Trophoblast cell (in vitro differentiated cells and primary cell): ENCODE measurements around the gene AMMECR1.

Experiments
- DNase-seq, 2 donors: peaks; one replicate each; pipeline ENCODE4 v3.0.0-alpha.2; 2016
- H2AFZ ChIP-seq: 2 replicates; pipeline ENCODE4 v1.6.1; 2013; ENCODE audit warnings: low read length, moderate library complexity, mild to moderate bottlenecking; ENCODE audit not compliant: insufficient read depth, poor library complexity
- H2AK5ac ChIP-seq: 2 replicates; pipeline ENCODE4 v1.6.1; 2013; ENCODE audit warnings: mild to moderate bottlenecking, low read length
- H2BK120ac ChIP-seq: 2 replicates; pipeline ENCODE4 v1.6.1; 2013; ENCODE audit warnings: low read length, mild to moderate bottlenecking, moderate library complexity; ENCODE audit not compliant: insufficient read depth, poor library complexity
- H2BK12ac ChIP-seq: 2 replicates; pipeline ENCODE4 v1.6.1; 2013; ENCODE audit warnings: mild to moderate bottlenecking, low read length, moderate library complexity
- H2BK5ac ChIP-seq: 2 replicates; pipeline ENCODE4 v1.6.1; 2013; ENCODE audit warnings: low read length, low read depth, moderate library complexity, mild to moderate bottlenecking; ENCODE audit not compliant: poor library complexity
- H3K14ac ChIP-seq: 2 replicates; pipeline ENCODE4 v1.6.1; 2013; ENCODE audit warnings: mild to moderate bottlenecking, low read length
- H3K18ac ChIP-seq: 2 replicates; pipeline ENCODE4 v1.6.1; 2013; ENCODE audit warnings: mild to moderate bottlenecking, low read length
- H3K23ac ChIP-seq: 2 replicates; pipeline ENCODE4 v1.6.1; 2013; ENCODE audit warnings: low read length
- H3K27ac ChIP-seq: 2 replicates; pipeline ENCODE4 v1.5.1; 2013; ENCODE audit warnings: low read depth, mild to moderate bottlenecking, inconsistent platforms, low read length, moderate library complexity
- H3K27me3 ChIP-seq: 2 replicates; pipeline ENCODE4 v1.6.1; 2013; ENCODE audit warnings: inconsistent platforms, mild to moderate bottlenecking, low read length, moderate library complexity; ENCODE audit not compliant: insufficient read depth
- H3K36me3 ChIP-seq, 2 experiments: 1 replicate in 1 of 2; 2 replicates in 1 of 2; pipeline ENCODE4 v1.6.1; 2013; ENCODE audit warnings: low read length in 2 of 2, mild to moderate bottlenecking in 2 of 2, moderate library complexity in 1 of 2; ENCODE audit not compliant: insufficient read depth in 2 of 2, control insufficient read depth in 1 of 2
- H3K4ac ChIP-seq: 2 replicates; pipeline ENCODE4 v1.6.1; 2013; ENCODE audit warnings: low read depth, mild to moderate bottlenecking, low read length, moderate library complexity
- H3K4me1 ChIP-seq, 2 experiments: 1 replicate in 1 of 2; 2 replicates in 1 of 2; pipeline ENCODE4 v1.6.1; 2013; ENCODE audit warnings: low read length in 2 of 2, mild to moderate bottlenecking in 2 of 2, moderate library complexity in 1 of 2; ENCODE audit not compliant: insufficient read depth in 2 of 2, control insufficient read depth in 1 of 2
- H3K4me2 ChIP-seq: 2 replicates; pipeline ENCODE4 v1.6.1; 2013; ENCODE audit warnings: inconsistent platforms, mild to moderate bottlenecking, low read length, moderate library complexity
- H3K4me3 ChIP-seq: 2 replicates; pipeline ENCODE4 v1.5.1; 2013; ENCODE audit warnings: mild to moderate bottlenecking, low read depth, low read length, inconsistent platforms
- H3K79me1 ChIP-seq: one replicate; pipeline ENCODE4 v1.6.1; 2013; ENCODE audit warnings: low read length
- H3K79me2 ChIP-seq: 2 replicates; pipeline ENCODE4 v1.6.1; 2013; ENCODE audit warnings: low read length, mild to moderate bottlenecking; ENCODE audit not compliant: control insufficient read depth, insufficient read depth, poor library complexity
- H3K9ac ChIP-seq: 2 replicates; pipeline ENCODE4 v1.6.1; 2013; ENCODE audit warnings: mild to moderate bottlenecking, low read length
- H3K9me3 ChIP-seq: 2 replicates; pipeline ENCODE4 v1.6.1; 2013; ENCODE audit warnings: low read depth, mild to moderate bottlenecking, control low read depth, inconsistent platforms, low read length; ENCODE audit not compliant: insufficient read depth
- H4K12ac ChIP-seq: 2 replicates; pipeline ENCODE4 v1.6.1; 2013; ENCODE audit warnings: low read depth, mild to moderate bottlenecking, low read length, moderate library complexity
- H4K8ac ChIP-seq: 2 replicates; pipeline ENCODE4 v1.6.1; 2013; ENCODE audit warnings: low read depth, mild to moderate bottlenecking, low read length, moderate library complexity
- H4K91ac ChIP-seq: one replicate; pipeline ENCODE4 v1.6.1; 2013; ENCODE audit warnings: low read depth, mild to moderate bottlenecking, low read length, moderate library complexity
- WGBS: extraction: QIAGEN DNeasy Blood & Tissue Kit; methylation state at CpG from one replicate; pipeline ENCODE4 v1.1.7; 2013; ENCODE audit warnings: missing lambda C conversion rate; ENCODE audit not compliant: insufficient read length, insufficient coverage; ENCODE audit errors: extremely low coverage; 5-methylcytosine and 5-hydroxymethylcytosine counted together

AMMECR1 gene

GRCh38 chrX:110153244-110153643 is 164.6 kb downstream of the AMMECR1 start:
- Histone ChIP-seq H3K79me2 (no peaks in the 10 kb centered on the region), H3K18ac (no peak overlapping the region), H3K4me3 (no peak overlapping the region), H3K9me3 (no peaks in the 10 kb centered on the region), H4K8ac (no peak overlapping the region), H3K9ac (no peak overlapping the region), H2AFZ (no peak overlapping the region), H3K14ac (no peak overlapping the region), H2AK5ac (no peak overlapping the region), H3K4me2 (no peak overlapping the region), H2BK12ac (no peak overlapping the region), H2BK120ac (no peak overlapping the region), H3K79me1 (no peaks in the 10 kb centered on the region), H3K27ac (no peak overlapping the region), H3K27me3 (no peaks in the 10 kb centered on the region), H3K36me3 (peaks cover 0 to 1% of the 10 kb centered on the region in 2 experiments), H3K23ac (no peak overlapping the region), H3K4me1 (no peaks in the 10 kb centered on the region), H4K91ac (no peak overlapping the region), H3K4ac (no peak overlapping the region), H4K12ac (no peak overlapping the region), H2BK5ac (no peak overlapping the region)
- WGBS: no CpG with 5 or more reads among the region's 2 CpGs
- DNase-seq: no peak

- Histone ChIP-seq H3K4ac (no peak overlapping the region), H3K4me2 (no peak overlapping the region), H3K9ac (no peak overlapping the region), H3K18ac (no peak overlapping the region), H4K91ac (no peak overlapping the region), H3K79me1 (no peaks in the 10 kb centered on the region), H2AK5ac (no peak overlapping the region), H3K4me3 (no peak overlapping the region), H3K23ac (no peak overlapping the region), H2BK12ac (no peak overlapping the region), H3K79me2 (no peaks in the 10 kb centered on the region), H3K9me3 (no peaks in the 10 kb centered on the region), H2BK120ac (no peak overlapping the region), H2AFZ (no peak overlapping the region), H3K14ac (no peak overlapping the region), H3K27me3 (no peaks in the 10 kb centered on the region), H3K36me3 (peaks cover 1 to 2% of the 10 kb centered on the region in 2 experiments), H2BK5ac (no peak overlapping the region), H4K8ac (no peak overlapping the region), H3K27ac (no peak overlapping the region), H4K12ac (no peak overlapping the region), H3K4me1 (peaks cover 0 to 4% of the 10 kb centered on the region in 2 experiments)
- WGBS: no CpG with 5 or more reads among the region's 2 CpGs
- DNase-seq: peak in 1 of 2 donors; percentile 71
Measured at GRCh38 chrX:110146521-110146920, 171.4 kb downstream of the AMMECR1 start.

GRCh38 chrX:110145854-110146253 is 172.0 kb downstream of the AMMECR1 start:
- Histone ChIP-seq H4K8ac (no peak overlapping the region), H3K4me3 (no peak overlapping the region), H2AFZ (no peak overlapping the region), H3K4ac (no peak overlapping the region), H3K79me1 (no peaks in the 10 kb centered on the region), H3K27me3 (no peaks in the 10 kb centered on the region), H4K12ac (no peak overlapping the region), H4K91ac (no peak overlapping the region), H3K36me3 (peaks cover 1 to 2% of the 10 kb centered on the region in 2 experiments), H3K79me2 (no peaks in the 10 kb centered on the region), H3K23ac (no peak overlapping the region), H3K9ac (no peak overlapping the region), H3K14ac (no peak overlapping the region), H3K4me1 (peaks cover 0 to 4% of the 10 kb centered on the region in 2 experiments), H3K27ac (no peak overlapping the region), H3K9me3 (no peaks in the 10 kb centered on the region), H2BK5ac (no peak overlapping the region), H2BK120ac (no peak overlapping the region), H2AK5ac (no peak overlapping the region), H3K4me2 (no peak overlapping the region), H3K18ac (no peak overlapping the region), H2BK12ac (no peak overlapping the region)
- no CpG with 5 or more reads among the region's 4 CpGs for WGBS
- peak in 1 of 2 donors; percentile 59 for DNase-seq

- no peaks in the 10 kb centered on the region for H3K27me3 ChIP-seq
- H4K91ac ChIP-seq: no peak overlapping the region
- H3K4ac ChIP-seq: no peak overlapping the region
- DNase-seq: no peak
- H2AFZ ChIP-seq: no peak overlapping the region
- H3K27ac ChIP-seq: no peak overlapping the region
- no peak overlapping the region for H2BK120ac ChIP-seq
- H2BK5ac ChIP-seq: no peak overlapping the region
- no peaks in the 10 kb centered on the region for H3K79me1 ChIP-seq
- H3K14ac ChIP-seq: no peak overlapping the region
- no peak overlapping the region for H2BK12ac ChIP-seq
- H4K12ac ChIP-seq: no peak overlapping the region
- no peak overlapping the region for H3K23ac ChIP-seq
- no peak overlapping the region for H4K8ac ChIP-seq
- H3K9ac ChIP-seq: no peak overlapping the region
- H3K36me3 ChIP-seq: peaks cover 1 to 2% of the 10 kb centered on the region in 2 experiments
- H3K4me1 ChIP-seq: peaks cover 0 to 4% of the 10 kb centered on the region in 2 experiments
- H3K18ac ChIP-seq: no peak overlapping the region
- no peaks in the 10 kb centered on the region for H3K79me2 ChIP-seq
- H2AK5ac ChIP-seq: no peak overlapping the region
- H3K4me2 ChIP-seq: no peak overlapping the region
- H3K4me3 ChIP-seq: no peak overlapping the region
- no peaks in the 10 kb centered on the region for H3K9me3 ChIP-seq
Measured at GRCh38 chrX:110145311-110145710, 172.6 kb downstream of the AMMECR1 start.
